RPMI7951 (cell line): ENCODE results near the gene MTERF1. TPM values are rescaled to one million over a fixed set of nuclear protein-coding genes. Genes with fewer than 3 reads are reported as not detected.

Experiments
- DNase-seq: peaks from one replicate; pipeline ENCODE4 v3.0.0-alpha.2; 2012; ENCODE audit warnings: low read depth
- total RNA-seq: library from RNA; depleted of rRNA; stranded (reverse); fragments of >200 nt; shearing (Covaris generic); gene quantifications from 2 replicates; pipeline ENCODE4 v1.2.3, GENCODE V29; 2014; rRNA removed

MTERF1 gene
- total RNA-seq, 1 experiment from 2014 or later, result 15.9 TPM

GRCh38 chr7:91832493-91833045 lies 47.9 kb downstream of the MTERF1 start:
- no peak for DNase-seq

GRCh38 chr7:91827169-91827568 lies 53.3 kb downstream of the MTERF1 start:
- DNase-seq, result no peak

GRCh38 chr7:91826377-91826776 lies 54.1 kb downstream of the MTERF1 start:
- peak; percentile 50 for DNase-seq

GRCh38 chr7:91824201-91824600 lies 56.3 kb downstream of the MTERF1 start:
- no peak for DNase-seq

Other genes starting within 250 kb of the MTERF1 start
- 17.6 and 22.3 TPM in 2 replicates for gene AKAP9, start 60.2 kb upstream of the MTERF1 start, total RNA-seq